Fibroblast of pulmonary artery (primary cell): Measurements from ENCODE around the gene ALK.

Experiments
- DNase-seq: peaks from one replicate; pipeline ENCODE4 v3.0.0-alpha.2; 2010; ENCODE audit warnings: low read depth
- H3K4me3 ChIP-seq: replicated peaks from 2 replicates; pipeline ENCODE4 v1.5.1; 2011; ENCODE audit warnings: low read depth, mild to moderate bottlenecking, control low read depth, low read length, moderate library complexity
- CTCF ChIP-seq: IDR thresholded peaks from 2 replicates; pipeline ENCODE4 v1.5.1; 2011; ENCODE audit warnings: mild to moderate bottlenecking, control low read depth, low read length, inconsistent platforms; ENCODE audit errors: missing control alignments

ALK gene

GRCh38 chr2:29193111-29193510, 728.3 kb downstream of the ALK start:
- TF ChIP-seq CTCF = no peak
- no peak for DNase-seq
- no peak overlapping the region for H3K4me3 ChIP-seq

DNA sequence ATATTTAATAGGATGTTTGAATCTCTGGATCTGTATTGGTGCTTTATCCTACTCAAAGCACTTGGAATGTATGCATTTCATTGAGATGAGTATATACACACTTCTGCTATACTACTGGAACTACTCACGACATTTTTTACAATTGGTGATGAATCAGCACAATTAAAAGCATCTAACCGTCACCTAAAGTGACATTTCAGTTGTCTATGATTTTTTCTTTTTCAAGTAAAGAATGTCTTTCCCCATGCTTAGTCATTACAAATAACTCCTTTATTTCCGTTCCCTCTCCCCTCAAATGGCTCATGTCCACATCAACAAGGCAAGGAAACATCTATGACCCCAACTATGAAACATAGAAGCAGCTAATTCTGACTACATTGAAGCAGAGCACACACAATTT, 728.9 kb downstream of the ALK start:
- peak; percentile 24 for DNase-seq
- TF ChIP-seq CTCF = no peak
- no peak overlapping the region for H3K4me3 ChIP-seq

- no peak overlapping the region for H3K4me3 ChIP-seq
- DNase-seq = no peak
- no peak for TF ChIP-seq CTCF
Measured at GRCh38 chr2:29191817-29192216, 729.6 kb downstream of the ALK start.

DNA sequence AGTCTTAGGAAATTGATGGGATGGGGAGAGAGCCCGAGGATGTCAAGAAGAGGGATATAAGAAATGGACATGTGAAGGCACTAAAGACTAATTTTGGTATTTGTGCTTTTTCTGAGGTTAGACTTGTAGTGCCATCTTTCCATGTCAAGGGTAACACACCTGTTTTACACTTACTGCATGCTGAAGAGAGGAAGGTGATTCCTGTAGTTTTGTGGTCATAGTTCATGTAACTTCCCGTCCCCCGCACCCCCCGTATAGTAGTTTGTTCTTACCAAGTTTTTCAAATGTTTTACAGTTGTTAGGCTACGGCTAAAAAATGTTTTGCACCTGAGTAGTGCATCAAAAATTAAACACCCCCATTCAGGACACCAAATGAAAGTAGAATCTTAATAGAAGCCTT, 732.3 kb downstream of the ALK start:
- no peak overlapping the region for H3K4me3 ChIP-seq
- no peak for DNase-seq
- TF ChIP-seq CTCF = no peak

DNA sequence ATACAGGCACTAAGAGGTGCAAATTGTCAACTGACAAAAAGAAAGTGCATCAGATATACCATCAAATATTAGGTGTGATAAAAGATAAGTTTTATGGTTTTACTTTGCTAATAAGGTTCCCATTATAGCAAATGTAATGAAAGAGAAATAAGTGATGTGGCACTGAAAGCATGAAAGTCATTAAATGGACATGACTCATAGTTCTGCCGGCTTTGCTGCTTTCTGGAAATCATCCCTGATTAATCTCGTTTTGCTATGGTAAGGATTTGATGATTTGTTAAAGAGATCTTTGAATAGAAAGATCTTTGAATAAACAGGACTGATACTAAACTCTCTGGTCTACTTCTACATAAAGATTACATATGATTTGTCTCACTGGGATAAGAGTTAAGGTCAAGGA, 733.5 kb downstream of the ALK start:
- no peak overlapping the region for H3K4me3 ChIP-seq
- no peak for TF ChIP-seq CTCF
- DNase-seq = no peak

DNA sequence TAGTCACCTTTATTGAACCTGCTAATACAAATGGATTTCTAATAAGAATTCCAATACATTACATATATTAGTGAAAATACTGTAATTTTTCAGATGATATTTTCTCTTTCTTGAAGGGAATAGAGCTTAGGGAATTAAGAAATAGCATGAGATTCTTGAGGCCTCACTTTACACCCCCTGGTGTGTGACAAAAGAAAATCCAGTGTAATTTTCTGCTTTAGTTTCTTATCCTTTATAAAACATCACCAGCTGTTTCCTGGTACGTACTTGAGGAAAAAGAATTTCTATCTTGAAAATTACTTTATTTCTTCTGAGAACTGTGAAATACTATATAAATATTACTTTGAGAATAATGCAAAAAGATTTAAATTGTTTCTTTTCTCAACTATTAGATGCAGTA, 734.6 kb downstream of the ALK start:
- no peak for TF ChIP-seq CTCF
- no peak overlapping the region for H3K4me3 ChIP-seq
- no peak for DNase-seq

GRCh38 chr2:29184531-29184930, 736.9 kb downstream of the ALK start:
- no peak for DNase-seq
- H3K4me3 ChIP-seq = no peak overlapping the region
- no peak for TF ChIP-seq CTCF
